GM12878 (cell line): ENCODE measurements around the gene PCSK9.

ENCODE experiments used
- MAX ChIP-seq: IDR thresholded peaks from 2 replicates; pipeline ENCODE4 v1.6.1; 2012; ENCODE audit warnings: low read depth, low read length, improper control_type of control experiment
- TF ChIP-seq, protein P1 (sequence below), 3 experiments: IDR thresholded peaks in 2 of 3; conservative IDR thresholded peaks in 1 of 3; 2 replicates each; pipeline ENCODE4 v1.5.1; 2011; ENCODE audit warnings: low read depth in 3 of 3, low read length in 3 of 3, mild to moderate bottlenecking in 3 of 3, control low read depth in 2 of 3, moderate library complexity in 2 of 3, inconsistent platforms in 1 of 3, mixed read lengths in 1 of 3; ENCODE audit not compliant: control insufficient read depth in 2 of 3, insufficient read depth in 1 of 3; ENCODE audit errors: extremely low read depth in 1 of 3
- TF ChIP-seq, protein P2 (sequence below): IDR thresholded peaks from 2 replicates; pipeline ENCODE4 v1.6.1; 2011; ENCODE audit warnings: low read depth, mild to moderate bottlenecking, low read length, moderate library complexity, borderline replicate concordance; ENCODE audit errors: extremely low read depth

GRCh38 chr1:54991939-54992338 lies 47.4 kb upstream of the PCSK9 start:
- TF ChIP-seq MAX, result no peak
- TF ChIP-seq, protein P1, sequence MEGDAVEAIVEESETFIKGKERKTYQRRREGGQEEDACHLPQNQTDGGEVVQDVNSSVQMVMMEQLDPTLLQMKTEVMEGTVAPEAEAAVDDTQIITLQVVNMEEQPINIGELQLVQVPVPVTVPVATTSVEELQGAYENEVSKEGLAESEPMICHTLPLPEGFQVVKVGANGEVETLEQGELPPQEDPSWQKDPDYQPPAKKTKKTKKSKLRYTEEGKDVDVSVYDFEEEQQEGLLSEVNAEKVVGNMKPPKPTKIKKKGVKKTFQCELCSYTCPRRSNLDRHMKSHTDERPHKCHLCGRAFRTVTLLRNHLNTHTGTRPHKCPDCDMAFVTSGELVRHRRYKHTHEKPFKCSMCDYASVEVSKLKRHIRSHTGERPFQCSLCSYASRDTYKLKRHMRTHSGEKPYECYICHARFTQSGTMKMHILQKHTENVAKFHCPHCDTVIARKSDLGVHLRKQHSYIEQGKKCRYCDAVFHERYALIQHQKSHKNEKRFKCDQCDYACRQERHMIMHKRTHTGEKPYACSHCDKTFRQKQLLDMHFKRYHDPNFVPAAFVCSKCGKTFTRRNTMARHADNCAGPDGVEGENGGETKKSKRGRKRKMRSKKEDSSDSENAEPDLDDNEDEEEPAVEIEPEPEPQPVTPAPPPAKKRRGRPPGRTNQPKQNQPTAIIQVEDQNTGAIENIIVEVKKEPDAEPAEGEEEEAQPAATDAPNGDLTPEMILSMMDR (IDR thresholded peaks at IDR 0.05 in 2 of 3, conservative IDR thresholded peaks at IDR 0.05 in 1 of 3; ENCODE audit: control insufficient read depth in 2 of 3, extremely low read depth in 1 of 3, insufficient read depth in 1 of 3, low read depth in 3 of 3, low read length in 3 of 3), result no peak
- TF ChIP-seq, protein P2, sequence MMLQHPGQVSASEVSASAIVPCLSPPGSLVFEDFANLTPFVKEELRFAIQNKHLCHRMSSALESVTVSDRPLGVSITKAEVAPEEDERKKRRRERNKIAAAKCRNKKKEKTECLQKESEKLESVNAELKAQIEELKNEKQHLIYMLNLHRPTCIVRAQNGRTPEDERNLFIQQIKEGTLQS, result no peak
